Coronary artery (tissue), 2 donors: ENCODE results near the gene STOM.
A peak's percentile ranks its signal among the peaks of the same experiment; 100 is the strongest.

Source experiments
- DNase-seq: peaks from one replicate; pipeline ENCODE4 v3.0.0-alpha.2; 2017; ENCODE audit warnings: low spot score
- H3K27ac ChIP-seq, 2 donors: fragments of 200-600 bp; sonication (generic); one replicate each; pipeline ENCODE4 v1.5.1; 2016 to 2019
- H3K4me3 ChIP-seq: fragments of 200-600 bp; sonication (generic); 2 replicates; pipeline ENCODE4 v1.5.1; 2016; ENCODE audit warnings: mild to moderate bottlenecking, moderate library complexity
- TF ChIP-seq, protein P1 (sequence below): fragments of 200-600 bp; sonication (generic); IDR thresholded peaks from one replicate; pipeline ENCODE4 v1.5.1; 2019; ENCODE audit warnings: antibody characterized with exemption

Gene STOM

DNA sequence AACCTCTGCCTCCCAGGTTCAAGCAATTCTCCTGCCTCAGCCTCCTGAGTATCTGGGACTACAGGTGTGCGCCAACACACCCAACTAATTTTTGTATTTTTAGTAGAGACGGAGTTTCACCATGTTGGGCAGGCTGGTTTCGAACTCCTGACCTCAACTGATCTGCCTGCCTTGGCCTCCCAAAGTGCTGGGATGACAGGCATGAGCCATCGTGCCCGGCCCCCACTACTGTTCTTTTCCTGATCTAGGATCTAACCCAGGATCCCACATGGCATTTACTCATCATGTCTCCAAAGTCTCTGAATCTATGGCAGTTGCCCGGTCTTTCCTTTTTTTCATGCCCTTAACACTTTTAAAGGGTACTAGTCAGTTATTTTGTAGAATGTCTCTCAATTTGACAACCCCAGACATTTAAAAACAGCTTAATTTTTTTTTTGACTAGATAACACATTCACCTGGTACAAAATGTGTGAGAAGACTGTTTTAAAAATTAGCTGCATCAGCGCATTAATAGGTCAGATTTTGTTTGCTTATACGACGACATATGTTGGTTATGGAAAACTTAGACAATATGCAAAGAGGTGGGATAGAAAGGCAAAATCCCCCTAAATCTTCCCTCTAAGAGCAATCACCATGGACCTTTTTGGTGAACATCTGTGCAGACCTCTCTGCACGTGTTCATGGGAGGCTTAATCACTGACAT lies 46.5 kb downstream of the STOM start:
- Histone ChIP-seq H3K4me3 (no peak overlapping the region), H3K27ac (peak overlapping the region; percentile 97 to 99)
- no peak for DNase-seq
- TF ChIP-seq, protein P1, sequence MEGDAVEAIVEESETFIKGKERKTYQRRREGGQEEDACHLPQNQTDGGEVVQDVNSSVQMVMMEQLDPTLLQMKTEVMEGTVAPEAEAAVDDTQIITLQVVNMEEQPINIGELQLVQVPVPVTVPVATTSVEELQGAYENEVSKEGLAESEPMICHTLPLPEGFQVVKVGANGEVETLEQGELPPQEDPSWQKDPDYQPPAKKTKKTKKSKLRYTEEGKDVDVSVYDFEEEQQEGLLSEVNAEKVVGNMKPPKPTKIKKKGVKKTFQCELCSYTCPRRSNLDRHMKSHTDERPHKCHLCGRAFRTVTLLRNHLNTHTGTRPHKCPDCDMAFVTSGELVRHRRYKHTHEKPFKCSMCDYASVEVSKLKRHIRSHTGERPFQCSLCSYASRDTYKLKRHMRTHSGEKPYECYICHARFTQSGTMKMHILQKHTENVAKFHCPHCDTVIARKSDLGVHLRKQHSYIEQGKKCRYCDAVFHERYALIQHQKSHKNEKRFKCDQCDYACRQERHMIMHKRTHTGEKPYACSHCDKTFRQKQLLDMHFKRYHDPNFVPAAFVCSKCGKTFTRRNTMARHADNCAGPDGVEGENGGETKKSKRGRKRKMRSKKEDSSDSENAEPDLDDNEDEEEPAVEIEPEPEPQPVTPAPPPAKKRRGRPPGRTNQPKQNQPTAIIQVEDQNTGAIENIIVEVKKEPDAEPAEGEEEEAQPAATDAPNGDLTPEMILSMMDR: no peak

DNA sequence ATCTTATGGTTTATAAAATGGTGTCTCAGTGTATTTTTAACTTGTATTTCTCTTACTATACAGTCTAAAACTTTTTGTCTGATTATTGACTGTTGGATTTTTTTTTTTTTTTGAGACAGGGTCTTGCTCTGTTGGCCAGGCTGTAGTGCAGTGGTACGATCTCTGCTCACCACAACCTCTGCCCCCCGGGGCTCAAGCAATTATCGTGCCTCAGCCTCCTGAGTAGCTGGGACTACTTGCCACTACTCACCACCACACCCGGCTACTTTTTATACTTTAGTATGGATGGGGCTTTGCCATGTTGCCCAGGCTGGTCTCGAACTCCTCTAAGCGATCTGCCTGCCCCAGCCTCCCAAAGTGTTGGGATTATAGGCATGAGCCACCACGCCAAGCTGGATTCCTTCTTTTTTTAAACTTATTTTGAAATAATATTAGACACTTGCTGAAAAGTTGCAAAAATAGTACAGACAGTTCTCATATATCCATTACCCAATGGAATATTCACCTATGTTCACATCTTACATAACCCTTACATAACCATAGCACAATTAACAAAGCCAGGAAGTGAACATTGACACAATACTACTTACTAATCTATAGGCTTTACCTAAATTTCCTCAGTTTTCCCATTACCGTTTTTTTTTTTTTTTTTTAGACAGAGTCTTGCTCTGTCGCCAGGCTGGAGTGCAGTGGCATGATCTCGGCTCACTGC lies 47.2 kb downstream of the STOM start:
- Histone ChIP-seq H3K27ac (peak overlapping the region; percentile 97 to 99), H3K4me3 (no peak overlapping the region)
- TF ChIP-seq, protein P1: no peak
- DNase-seq: no peak

DNA sequence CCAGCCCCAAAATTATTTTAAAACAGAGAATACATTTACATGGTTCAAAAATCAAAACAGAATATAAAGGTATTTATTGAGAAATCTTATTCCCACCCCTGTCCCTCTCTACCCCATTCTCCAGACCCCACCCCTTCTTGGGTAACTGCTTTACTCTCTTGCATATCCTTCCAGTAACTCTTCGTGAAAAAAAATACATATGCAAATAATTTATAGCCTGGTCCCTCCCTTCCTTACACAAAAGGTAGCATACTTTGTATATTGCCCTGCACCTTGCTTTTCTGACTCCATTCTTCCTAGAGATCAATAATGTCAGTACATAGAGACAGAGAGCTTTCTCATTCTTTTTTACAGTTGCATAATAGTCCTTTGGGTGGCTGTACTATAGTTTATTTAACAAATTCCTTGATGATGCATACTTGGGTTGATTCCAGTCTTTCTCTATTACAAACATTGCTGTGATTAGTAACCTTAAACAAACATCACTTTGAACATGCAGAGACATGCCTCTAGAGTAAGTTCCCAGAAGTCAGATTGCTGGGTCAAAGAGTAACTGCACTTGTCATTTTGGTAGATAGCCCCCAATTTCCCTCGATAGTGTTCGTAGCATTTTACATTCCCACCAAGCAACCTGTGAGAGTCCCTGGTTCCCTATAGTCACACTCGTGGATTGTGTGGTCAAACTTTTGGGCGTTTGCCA lies 47.9 kb downstream of the STOM start:
- Histone ChIP-seq H3K4me3 (no peak overlapping the region), H3K27ac (peak overlapping the region; percentile 97 to 99)
- TF ChIP-seq, protein P1: no peak
- DNase-seq: no peak

DNA sequence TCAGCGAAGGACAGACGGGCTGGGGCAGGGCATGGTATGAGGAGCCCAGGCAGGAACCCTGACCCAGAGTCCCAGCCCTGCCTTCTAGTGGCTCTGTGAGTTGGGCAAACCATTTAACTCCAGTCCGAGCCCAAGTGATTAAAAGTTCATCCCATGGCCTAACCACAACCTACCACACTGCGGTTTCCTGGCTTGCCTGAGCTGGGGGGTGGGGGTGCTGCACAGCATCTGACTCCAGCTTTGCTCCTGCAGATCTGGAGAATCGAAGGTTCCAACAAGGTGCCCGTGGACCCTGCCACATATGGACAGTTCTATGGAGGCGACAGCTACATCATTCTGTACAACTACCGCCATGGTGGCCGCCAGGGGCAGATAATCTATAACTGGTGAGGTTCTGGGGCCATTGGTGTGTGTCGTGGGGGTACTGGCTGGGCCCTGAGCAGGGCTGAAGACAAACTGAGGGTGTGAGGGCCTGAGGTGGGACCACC lies 49.0 kb downstream of the STOM start:
- no peak overlapping the region for H3K4me3 ChIP-seq
- TF ChIP-seq, protein P1: no peak
- no peak for DNase-seq
- peak overlapping the region; percentile 97 to 99 for H3K27ac ChIP-seq

DNA sequence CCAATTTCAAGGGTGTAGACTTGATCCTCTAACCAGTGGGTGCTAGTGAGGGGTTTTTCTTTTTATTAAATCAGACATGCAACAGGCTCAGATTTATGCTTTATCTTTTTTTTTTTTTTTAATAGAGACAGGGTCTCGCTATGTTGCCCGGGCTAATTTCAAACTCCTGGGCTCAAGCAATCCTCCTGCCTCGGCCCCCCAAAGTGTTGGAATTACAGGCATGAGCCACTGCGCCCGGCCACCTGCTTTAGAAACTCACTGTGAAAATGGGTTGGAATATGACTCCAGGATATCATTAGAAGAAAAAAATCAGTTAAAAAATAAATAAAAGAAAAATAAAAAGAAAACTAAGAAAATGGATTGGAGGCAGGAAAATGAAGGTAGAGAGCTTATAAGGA lies 50.7 kb downstream of the STOM start:
- peak; percentile 61 for DNase-seq
- H3K27ac ChIP-seq: peak overlapping the region; percentile 97 to 99
- TF ChIP-seq, protein P1: no peak
- H3K4me3 ChIP-seq: no peak overlapping the region

DNA sequence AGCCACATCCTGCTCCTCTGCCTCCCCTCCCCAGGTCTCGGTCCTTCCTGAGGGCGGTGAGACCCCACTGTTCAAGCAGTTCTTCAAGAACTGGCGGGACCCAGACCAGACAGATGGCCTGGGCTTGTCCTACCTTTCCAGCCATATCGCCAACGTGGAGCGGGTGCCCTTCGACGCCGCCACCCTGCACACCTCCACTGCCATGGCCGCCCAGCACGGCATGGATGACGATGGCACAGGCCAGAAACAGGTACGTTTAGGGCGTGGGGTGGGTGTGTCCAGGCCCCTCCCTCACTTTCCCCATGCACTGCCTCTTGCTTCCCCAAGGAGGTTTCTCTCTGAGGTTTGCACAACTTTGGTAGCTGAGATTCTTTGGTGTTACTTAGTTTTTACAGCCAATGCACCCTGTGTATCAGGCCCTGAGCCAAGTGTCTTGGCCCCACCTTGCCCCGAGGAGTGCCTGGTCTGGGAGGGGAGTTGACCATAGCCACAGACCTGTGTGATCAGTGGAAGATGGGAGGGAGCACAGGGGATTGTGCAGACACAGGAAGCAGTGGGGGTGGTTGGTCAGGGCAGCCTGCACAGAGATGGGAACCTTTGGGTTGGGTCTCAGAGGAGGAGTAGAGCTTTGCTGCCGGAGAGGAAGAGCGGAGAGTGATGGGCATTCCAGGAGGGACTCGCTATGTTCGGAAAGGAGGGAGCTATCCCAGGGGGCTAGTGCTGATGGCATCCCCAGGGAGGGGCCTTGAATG lies 51.2 kb downstream of the STOM start:
- H3K27ac ChIP-seq: peak overlapping the region; percentile 97 to 99
- peak overlapping the region; percentile 13 for H3K4me3 ChIP-seq
- peak; percentile 73 for DNase-seq
- TF ChIP-seq, protein P1: no peak
